PC-9 (cell line): Measurements from ENCODE around the gene TAP2. TPM values are rescaled to one million over a fixed set of nuclear protein-coding genes. Genes with fewer than 3 reads are reported as not detected.

Experiments
- BruUV-seq: library from RNA; stranded (reverse); fragments of 400-500 nt; replicated peaks from 2 replicates; lab custom pipeline; 2021; lab: Mats Ljungman, UMichigan
- CTCF ChIA-PET: fragments of 300-600 bp; sonication (Branson Sonifier 250); formaldehyde crosslinking; loops from one replicate; lab custom pipeline; 2022; ENCODE audit warnings: antibody characterized with exemption; lab: Charles Lee
- POLR2A ChIA-PET: fragments of 300-600 bp; sonication (Branson Sonifier 250); formaldehyde crosslinking; loops from one replicate; lab custom pipeline; 2022; ENCODE audit warnings: antibody characterized with exemption; ENCODE audit not compliant: unreplicated experiment; lab: Charles Lee
- DNase-seq, 2 experiments: peaks; one replicate each; pipeline versions ENCODE4 v3.0.0 to v3.0.0-alpha.2; 2015 to 2022; ENCODE audit warnings: mixed read lengths in 1 of 2
- H2AFZ ChIP-seq: fragments of 200-600 bp; sonication (generic); 2 replicates; pipeline ENCODE4 v1.8.1; 2017; ENCODE audit warnings: antibody characterized with exemption
- H3F3A ChIP-seq: fragments of 200-600 bp; sonication (generic); 2 replicates; pipeline ENCODE4 v1.8.1; 2017; ENCODE audit warnings: antibody characterized with exemption, mild to moderate bottlenecking, low read depth; ENCODE audit not compliant: insufficient read depth
- H3K27ac ChIP-seq: fragments of 200-600 bp; sonication (generic); 2 replicates; pipeline ENCODE4 v1.6.1; 2016; ENCODE audit warnings: mixed run types
- H3K27me3 ChIP-seq: fragments of 200-600 bp; sonication (generic); 2 replicates; pipeline ENCODE4 v1.6.1; 2016; ENCODE audit warnings: low read depth, mixed run types; ENCODE audit not compliant: insufficient read depth
- H3K36me3 ChIP-seq: fragments of 200-600 bp; sonication (generic); 2 replicates; pipeline ENCODE4 v1.6.1; 2016; ENCODE audit warnings: low read depth, mixed run types
- H3K4me1 ChIP-seq: fragments of 200-600 bp; sonication (generic); replicated peaks from 2 replicates; pipeline ENCODE4 v1.6.1; 2016; ENCODE audit warnings: mixed run types; ENCODE audit not compliant: insufficient read depth
- H3K4me2 ChIP-seq: fragments of 200-600 bp; sonication (generic); 2 replicates; pipeline ENCODE4 v1.6.1; 2017; ENCODE audit warnings: mixed run types
- H3K4me3 ChIP-seq: fragments of 200-600 bp; sonication (generic); 2 replicates; pipeline ENCODE4 v1.6.1; 2016; ENCODE audit warnings: mixed run types
- H3K79me2 ChIP-seq: fragments of 200-600 bp; sonication (generic); 2 replicates; pipeline ENCODE4 v1.6.1; 2017; ENCODE audit warnings: low read depth, mixed run types
- H3K9me2 ChIP-seq: fragments of 200-600 bp; sonication (generic); 2 replicates; pipeline ENCODE4 v1.8.1; 2017; ENCODE audit warnings: mild to moderate bottlenecking; ENCODE audit not compliant: insufficient read depth
- H3K9me3 ChIP-seq: fragments of 200-600 bp; sonication (generic); 2 replicates; pipeline ENCODE4 v1.8.1; 2016; ENCODE audit warnings: low read depth; ENCODE audit not compliant: insufficient read depth
- H4K20me1 ChIP-seq: fragments of 200-600 bp; sonication (generic); 2 replicates; pipeline ENCODE4 v1.8.1; 2017; ENCODE audit not compliant: insufficient read depth
- CTCF ChIP-seq: fragments of 200-600 bp; sonication (generic); conservative IDR thresholded peaks from 2 replicates; pipeline ENCODE4 v1.6.1; 2017; ENCODE audit warnings: mixed run types, antibody characterized with exemption, mild to moderate bottlenecking, moderate library complexity
- EZH2 ChIP-seq: fragments of 200-600 bp; sonication (generic); IDR thresholded peaks from 2 replicates; pipeline ENCODE4 v1.8.0; 2017; ENCODE audit warnings: antibody characterized with exemption, low read depth
- intact Hi-C: fragments of 100-400 bp; cut with micrococcal nuclease; formaldehyde crosslinking; loops from one replicate; pipeline ENCODE4 v1.10.0; 2022; ENCODE audit not compliant: unreplicated experiment
- total RNA-seq: library from RNA; stranded (reverse); gene quantifications from 2 replicates; pipeline ENCODE4 v1.2.3, GENCODE V29; 2021

The TAP2 gene
- total RNA-seq, 1 experiment from 2014 or later, result 70.6 TPM

- H3K4me1 ChIP-seq, result peaks cover 9% of the 10 kb centered on the region
- H3K4me2 ChIP-seq, result no peak overlapping the region
- no peaks in the 10 kb centered on the region for H3K27me3 ChIP-seq
- H3K9me3 ChIP-seq, result no peaks in the 10 kb centered on the region
- ChIA-PET CTCF (no interaction called here), POLR2A (no interaction called here)
- no peak overlapping the region for H3K4me3 ChIP-seq
- no peak overlapping the region for H2AFZ ChIP-seq
- BruUV-seq, result no TSS peak
- intact Hi-C loops, result no loop called here
- H3F3A ChIP-seq, result no peaks in the 10 kb centered on the region
- TF ChIP-seq CTCF, result no peak
- no peaks in the 10 kb centered on the region for H4K20me1 ChIP-seq
- DNase-seq, result no peak
- no peaks in the 10 kb centered on the region for H3K9me2 ChIP-seq
- H3K79me2 ChIP-seq, result no peaks in the 10 kb centered on the region
- H3K27ac ChIP-seq, result no peak overlapping the region
- no peaks in the 10 kb centered on the region for H3K36me3 ChIP-seq
Measured at GRCh38 chr6:32832535-32832934, 6.0 kb downstream of the TAP2 start.

GRCh38 chr6:32830936-32831335 lies 7.6 kb downstream of the TAP2 start:
- H3K4me1 ChIP-seq, result no peaks in the 10 kb centered on the region
- no peak overlapping the region for H3K4me2 ChIP-seq
- no peak overlapping the region for H3K27ac ChIP-seq
- DNase-seq, result no peak
- H3K4me3 ChIP-seq, result no peak overlapping the region
- no peak overlapping the region for H2AFZ ChIP-seq
- no peaks in the 10 kb centered on the region for H3K79me2 ChIP-seq
- H3F3A ChIP-seq, result peaks cover 5% of the 10 kb centered on the region; the same call in 1 of the 2 replicates
- H3K9me2 ChIP-seq, result no peaks in the 10 kb centered on the region
- POLR2A ChIA-PET, result no interaction called here
- H3K36me3 ChIP-seq, result no peaks in the 10 kb centered on the region
- no peaks in the 10 kb centered on the region for H3K27me3 ChIP-seq
- no peaks in the 10 kb centered on the region for H3K9me3 ChIP-seq
- H4K20me1 ChIP-seq, result no peaks in the 10 kb centered on the region
- TF ChIP-seq CTCF (no peak), EZH2 (no peak)
- no TSS peak for BruUV-seq
- intact Hi-C loops, result no loop called here
- CTCF ChIA-PET, result no interaction called here

DNA sequence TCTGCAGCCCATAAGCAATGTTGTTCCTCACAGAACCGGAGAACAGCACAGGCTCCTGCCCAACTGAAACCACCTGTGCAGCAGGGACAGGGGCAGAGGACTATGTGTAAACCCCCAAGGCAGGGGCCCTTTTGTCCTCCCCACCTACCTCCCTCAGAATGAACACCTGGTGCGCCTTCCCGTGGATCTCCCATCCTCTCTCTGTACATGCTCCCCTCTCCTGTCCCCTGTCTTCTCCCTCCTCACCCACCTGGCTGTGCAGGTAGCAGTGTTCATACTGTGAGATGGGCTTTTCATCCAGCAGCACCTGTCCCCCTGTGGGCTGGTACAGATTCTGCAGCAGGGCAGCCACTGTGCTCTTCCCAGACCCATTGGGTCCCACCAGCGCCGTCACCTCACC lies 8.5 kb downstream of the TAP2 start:
- no peaks in the 10 kb centered on the region for H4K20me1 ChIP-seq
- BruUV-seq, result no TSS peak
- no peaks in the 10 kb centered on the region for H3K4me1 ChIP-seq
- no peaks in the 10 kb centered on the region for H3K79me2 ChIP-seq
- no peak overlapping the region for H3K4me2 ChIP-seq
- ChIA-PET POLR2A (no interaction called here), CTCF (no interaction called here)
- no peaks in the 10 kb centered on the region for H3K9me3 ChIP-seq
- H2AFZ ChIP-seq, result no peak overlapping the region
- peaks cover 5% of the 10 kb centered on the region; the same call in 1 of the 2 replicates for H3F3A ChIP-seq
- TF ChIP-seq CTCF, result no peak
- TF ChIP-seq EZH2, result no peak
- no peaks in the 10 kb centered on the region for H3K27me3 ChIP-seq
- no peak overlapping the region for H3K4me3 ChIP-seq
- no peaks in the 10 kb centered on the region for H3K36me3 ChIP-seq
- no peak for DNase-seq
- H3K9me2 ChIP-seq, result no peaks in the 10 kb centered on the region
- intact Hi-C loops, result no loop called here
- H3K27ac ChIP-seq, result no peak overlapping the region
